ENCODE measurements around the gene SGMS2.
A peak's percentile ranks its signal among the peaks of the same experiment; 100 is the strongest.

Gene SGMS2

GRCh38 chr4:107939307-107939706 is 114.6 kb downstream of the SGMS2 start:
- H3K27ac ChIP-seq = no peak overlapping the region
- CTCF ChIA-PET = interaction anchor here (0.6 kb wide), 1 partner anchor 656 kb away, joined by 3 read pairs; no protein-coding TSS in a partner anchor
- DNase-seq (ENCODE audit: low spot score) = no peak
- POLR2A ChIA-PET (ENCODE audit: low non-redundant PET) = no interaction called here
- TF ChIP-seq CTCF (conservative IDR thresholded peaks at IDR 0.05; ENCODE audit: low read depth) = no peak

GRCh38 chr4:107945809-107946208 is 121.1 kb downstream of the SGMS2 start:
- H3K27ac ChIP-seq = no peak overlapping the region
- POLR2A ChIA-PET (ENCODE audit: low non-redundant PET) = no interaction called here
- no peak for TF ChIP-seq CTCF (conservative IDR thresholded peaks at IDR 0.05; ENCODE audit: low read depth)
- DNase-seq (ENCODE audit: low spot score) = no peak
- CTCF ChIA-PET = no interaction called here

- no peak for TF ChIP-seq CTCF (conservative IDR thresholded peaks at IDR 0.05; ENCODE audit: low read depth)
- H3K27ac ChIP-seq = no peak overlapping the region
- ChIA-PET CTCF (no interaction called here), POLR2A (ENCODE audit: low non-redundant PET) (no interaction called here)
- DNase-seq (ENCODE audit: low spot score) = no peak
Measured at GRCh38 chr4:107950746-107951540, 126.2 kb downstream of the SGMS2 start.

- peak; percentile 9 for DNase-seq (ENCODE audit: low spot score)
- ChIA-PET POLR2A (ENCODE audit: low non-redundant PET) (no interaction called here), CTCF (interaction anchor here (0.7 kb wide), 1 partner anchor 215 kb away, joined by 3 read pairs; no protein-coding TSS in a partner anchor)
- no peak overlapping the region for H3K27ac ChIP-seq
- TF ChIP-seq CTCF (conservative IDR thresholded peaks at IDR 0.05; ENCODE audit: low read depth) = no peak
Measured at GRCh38 chr4:107951551-107951950, 126.8 kb downstream of the SGMS2 start.

GRCh38 chr4:107956011-107956410 is 131.3 kb downstream of the SGMS2 start:
- CTCF ChIA-PET = no interaction called here
- no peak for TF ChIP-seq CTCF (conservative IDR thresholded peaks at IDR 0.05; ENCODE audit: low read depth)
- POLR2A ChIA-PET (ENCODE audit: low non-redundant PET) = no interaction called here
- H3K27ac ChIP-seq = no peak overlapping the region
- no peak for DNase-seq (ENCODE audit: low spot score)
